GM18519 (cell line): Measurements from ENCODE around the gene SSX5.
"Not testable (repeated sequence)": the region's sequence is repeated elsewhere in the genome, so short reads cannot be mapped to it uniquely, and the experiment has no call there.

Experiments used
- ATAC-seq: cut with Tn5 transposase; IDR thresholded peaks from one replicate; pipeline ENCODE4 v1.9.1; 2021; ENCODE audit warnings: mild to moderate bottlenecking, moderate library complexity; ENCODE audit not compliant: unreplicated experiment, low FRiP score

The SSX5 gene

GRCh38 chrX:48196745-48197201, at the start of gene SSX5:
TSS of gene SSX5 (minus strand) at chrX:48196795. CDS start at chrX:48195358, 1,437 bp downstream.
- ATAC-seq: no peak

- not testable (repeated sequence) for ATAC-seq
Measured at GRCh38 chrX:48224196-48224595, 27.6 kb upstream of the SSX5 start.

GRCh38 chrX:48214341-48214740, 17.7 kb upstream of the SSX5 start:
- not testable (repeated sequence) for ATAC-seq

GRCh38 chrX:48190024-48190423, 6.6 kb downstream of the SSX5 start:
- not testable (repeated sequence) for ATAC-seq

- not testable (repeated sequence) for ATAC-seq
Measured at GRCh38 chrX:48181882-48182281, 14.7 kb downstream of the SSX5 start.

- no peak for ATAC-seq
Measured at GRCh38 chrX:48180811-48181210, 15.8 kb downstream of the SSX5 start.

GRCh38 chrX:48179691-48180090, 16.9 kb downstream of the SSX5 start:
- ATAC-seq: no peak

- not testable (repeated sequence) for ATAC-seq
Measured at GRCh38 chrX:48166322-48166721, 30.3 kb downstream of the SSX5 start.

- no peak for ATAC-seq
Measured at GRCh38 chrX:48165241-48165640, 31.4 kb downstream of the SSX5 start.

- ATAC-seq: no peak
Measured at GRCh38 chrX:48156014-48156413, 40.6 kb downstream of the SSX5 start.

GRCh38 chrX:48154796-48155195, 41.8 kb downstream of the SSX5 start:
- ATAC-seq: no peak

- no peak for ATAC-seq
Measured at GRCh38 chrX:48153769-48154168, 42.8 kb downstream of the SSX5 start.

- not testable (repeated sequence) for ATAC-seq
Measured at GRCh38 chrX:48142697-48143096, 53.9 kb downstream of the SSX5 start.

GRCh38 chrX:48141810-48142508, 54.6 kb downstream of the SSX5 start:
- ATAC-seq: not testable (repeated sequence)

GRCh38 chrX:48139076-48139475, 57.5 kb downstream of the SSX5 start:
- not testable (repeated sequence) for ATAC-seq
